ENCODE measurements around the gene SKAP2. TPM values are rescaled to one million over a fixed set of nuclear protein-coding genes. Genes with fewer than 3 reads are reported as not detected.

Gene SKAP2
- total RNA-seq, 1 experiment from 2014 or later, result 30.7 TPM

DNA sequence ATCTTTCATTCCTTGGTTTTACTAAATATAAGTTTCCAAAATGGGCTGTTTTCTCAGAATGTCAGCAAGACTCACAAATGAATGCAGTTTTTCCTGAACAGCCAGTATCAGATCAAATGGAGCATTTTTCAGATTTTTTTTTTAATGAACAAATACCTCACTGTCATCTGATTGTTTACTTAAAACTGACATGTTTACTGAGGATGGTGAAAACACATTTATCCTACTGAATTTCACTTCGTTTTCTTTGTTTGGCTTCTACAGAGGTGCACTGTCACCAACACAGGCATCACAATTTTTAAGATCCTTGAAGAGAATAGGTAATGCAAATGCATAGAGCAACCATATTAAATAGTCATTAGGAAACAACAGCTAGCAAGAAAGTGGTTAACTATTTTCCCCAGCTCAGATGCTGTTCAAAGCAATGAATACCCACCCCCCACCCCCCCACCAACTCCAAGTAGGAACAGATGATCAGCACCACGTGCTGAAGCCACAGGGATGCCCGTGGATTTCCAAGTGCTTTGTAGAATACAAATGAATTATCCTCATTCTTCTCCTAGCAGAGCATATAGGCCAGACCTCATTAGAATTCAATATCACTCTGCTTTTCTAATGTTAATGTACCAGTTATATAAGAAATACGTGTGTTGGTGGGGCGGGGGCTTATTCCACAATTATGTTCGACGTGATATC is 205.9 kb downstream of the SKAP2 start:
- H3K9me3 ChIP-seq (ENCODE audit: control insufficient read depth in 1 of 2, insufficient read depth in 1 of 2, low read depth in 1 of 2, low read length in 2 of 2), result no peaks in the 10 kb centered on the region
- H4K20me1 ChIP-seq (ENCODE audit: insufficient read depth), result no peaks in the 10 kb centered on the region
- no peak overlapping the region for H3K27ac ChIP-seq (ENCODE audit: low read depth, low read length)
- CTCF ChIA-PET, result interaction anchor here (2.7 to 4.2 kb wide), 2 partner anchors 289 kb away, joined by 12 to 26 read pairs; no protein-coding TSS in a partner anchor
- peaks cover 0 to 5% of the 10 kb centered on the region in 2 experiments; a peak in 1 of 4 replicates for H3K4me1 ChIP-seq (ENCODE audit: control insufficient read depth in 1 of 2, insufficient read depth in 2 of 2, low read length in 2 of 2)
- H3K79me2 ChIP-seq (ENCODE audit: insufficient read depth, low read length), result no peaks in the 10 kb centered on the region
- H3K27me3 ChIP-seq (ENCODE audit: insufficient read depth, low read length), result 0 out of 2 replicates have a peak, but pooled peaks cover 4% of the 10 kb centered on the region
- no TSS peak for BruUV-seq (replicated peaks)
- no peaks in the 10 kb centered on the region for H3K36me3 ChIP-seq (ENCODE audit: control insufficient read depth in 1 of 2, insufficient read depth in 2 of 2, low read length in 2 of 2)
- H3K4me2 ChIP-seq (ENCODE audit: low read length), result no peak overlapping the region
- no peak overlapping the region for H3K9ac ChIP-seq (ENCODE audit: low read length)
- intact Hi-C loops (cut with micrococcal nuclease), result no loop called here
- RAD21 ChIA-PET (ENCODE audit: low non-redundant PET in 1 of 2, low total read pairs in 2 of 2, uncharacterized antibody in 2 of 2, unreplicated experiment in 2 of 2), result no interaction called here
- no peak overlapping the region for H3K4me3 ChIP-seq (replicated peaks in 1 of 2; ENCODE audit: low read depth in 1 of 2, low read length in 2 of 2)
- no peaks in the 10 kb centered on the region for H3K9me2 ChIP-seq (ENCODE audit: insufficient read depth)
- no peak overlapping the region for H2AFZ ChIP-seq (ENCODE audit: low read depth, low read length, poor library complexity, severe bottlenecking)
- TF ChIP-seq, protein P1, sequence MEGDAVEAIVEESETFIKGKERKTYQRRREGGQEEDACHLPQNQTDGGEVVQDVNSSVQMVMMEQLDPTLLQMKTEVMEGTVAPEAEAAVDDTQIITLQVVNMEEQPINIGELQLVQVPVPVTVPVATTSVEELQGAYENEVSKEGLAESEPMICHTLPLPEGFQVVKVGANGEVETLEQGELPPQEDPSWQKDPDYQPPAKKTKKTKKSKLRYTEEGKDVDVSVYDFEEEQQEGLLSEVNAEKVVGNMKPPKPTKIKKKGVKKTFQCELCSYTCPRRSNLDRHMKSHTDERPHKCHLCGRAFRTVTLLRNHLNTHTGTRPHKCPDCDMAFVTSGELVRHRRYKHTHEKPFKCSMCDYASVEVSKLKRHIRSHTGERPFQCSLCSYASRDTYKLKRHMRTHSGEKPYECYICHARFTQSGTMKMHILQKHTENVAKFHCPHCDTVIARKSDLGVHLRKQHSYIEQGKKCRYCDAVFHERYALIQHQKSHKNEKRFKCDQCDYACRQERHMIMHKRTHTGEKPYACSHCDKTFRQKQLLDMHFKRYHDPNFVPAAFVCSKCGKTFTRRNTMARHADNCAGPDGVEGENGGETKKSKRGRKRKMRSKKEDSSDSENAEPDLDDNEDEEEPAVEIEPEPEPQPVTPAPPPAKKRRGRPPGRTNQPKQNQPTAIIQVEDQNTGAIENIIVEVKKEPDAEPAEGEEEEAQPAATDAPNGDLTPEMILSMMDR (IDR thresholded peaks at IDR 0.05 in 2 of 3, conservative IDR thresholded peaks at IDR 0.05 in 1 of 3; ENCODE audit: borderline replicate concordance in 1 of 3, insufficient read depth in 1 of 3, low read depth in 2 of 3, low read length in 2 of 3), result no peak
- TF ChIP-seq, protein P2, sequence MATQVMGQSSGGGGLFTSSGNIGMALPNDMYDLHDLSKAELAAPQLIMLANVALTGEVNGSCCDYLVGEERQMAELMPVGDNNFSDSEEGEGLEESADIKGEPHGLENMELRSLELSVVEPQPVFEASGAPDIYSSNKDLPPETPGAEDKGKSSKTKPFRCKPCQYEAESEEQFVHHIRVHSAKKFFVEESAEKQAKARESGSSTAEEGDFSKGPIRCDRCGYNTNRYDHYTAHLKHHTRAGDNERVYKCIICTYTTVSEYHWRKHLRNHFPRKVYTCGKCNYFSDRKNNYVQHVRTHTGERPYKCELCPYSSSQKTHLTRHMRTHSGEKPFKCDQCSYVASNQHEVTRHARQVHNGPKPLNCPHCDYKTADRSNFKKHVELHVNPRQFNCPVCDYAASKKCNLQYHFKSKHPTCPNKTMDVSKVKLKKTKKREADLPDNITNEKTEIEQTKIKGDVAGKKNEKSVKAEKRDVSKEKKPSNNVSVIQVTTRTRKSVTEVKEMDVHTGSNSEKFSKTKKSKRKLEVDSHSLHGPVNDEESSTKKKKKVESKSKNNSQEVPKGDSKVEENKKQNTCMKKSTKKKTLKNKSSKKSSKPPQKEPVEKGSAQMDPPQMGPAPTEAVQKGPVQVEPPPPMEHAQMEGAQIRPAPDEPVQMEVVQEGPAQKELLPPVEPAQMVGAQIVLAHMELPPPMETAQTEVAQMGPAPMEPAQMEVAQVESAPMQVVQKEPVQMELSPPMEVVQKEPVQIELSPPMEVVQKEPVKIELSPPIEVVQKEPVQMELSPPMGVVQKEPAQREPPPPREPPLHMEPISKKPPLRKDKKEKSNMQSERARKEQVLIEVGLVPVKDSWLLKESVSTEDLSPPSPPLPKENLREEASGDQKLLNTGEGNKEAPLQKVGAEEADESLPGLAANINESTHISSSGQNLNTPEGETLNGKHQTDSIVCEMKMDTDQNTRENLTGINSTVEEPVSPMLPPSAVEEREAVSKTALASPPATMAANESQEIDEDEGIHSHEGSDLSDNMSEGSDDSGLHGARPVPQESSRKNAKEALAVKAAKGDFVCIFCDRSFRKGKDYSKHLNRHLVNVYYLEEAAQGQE (IDR thresholded peaks at IDR 0.05; ENCODE audit: low read depth), result no peak
- TF ChIP-seq ZNF274 (IDR thresholded peaks at IDR 0.05; ENCODE audit: low read depth, low read length) (no peak), JUND (IDR thresholded peaks at IDR 0.05) (no peak), EZH2phosphoT487 (IDR thresholded peaks at IDR 0.05; ENCODE audit: borderline replicate concordance) (no peak), POLR2A (IDR thresholded peaks at IDR 0.05; ENCODE audit: borderline replicate concordance, extremely low read depth, insufficient read depth, insufficient read length) (no peak), SIN3A (IDR thresholded peaks at IDR 0.05; ENCODE audit: low read depth) (no peak), TCF7L2 (IDR thresholded peaks at IDR 0.05; ENCODE audit: borderline replicate concordance, extremely low read depth, insufficient read depth, insufficient read length) (no peak), SP1 (IDR thresholded peaks at IDR 0.05; ENCODE audit: low read depth) (no peak), CBX3 (IDR thresholded peaks at IDR 0.05; ENCODE audit: low read depth) (no peak), CEBPB (IDR thresholded peaks at IDR 0.05; ENCODE audit: low read depth) (no peak), RAD21 (IDR thresholded peaks at IDR 0.05; ENCODE audit: low read depth) (no peak), EZH2 (IDR thresholded peaks at IDR 0.05) (no peak), FOSL1 (IDR thresholded peaks at IDR 0.05; ENCODE audit: low read depth) (no peak), ZFX (IDR thresholded peaks at IDR 0.05) (no peak), ELF1 (IDR thresholded peaks at IDR 0.05; ENCODE audit: borderline replicate concordance, low read depth) (no peak)
- TF ChIP-seq, protein P3, sequence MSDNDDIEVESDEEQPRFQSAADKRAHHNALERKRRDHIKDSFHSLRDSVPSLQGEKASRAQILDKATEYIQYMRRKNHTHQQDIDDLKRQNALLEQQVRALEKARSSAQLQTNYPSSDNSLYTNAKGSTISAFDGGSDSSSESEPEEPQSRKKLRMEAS (IDR thresholded peaks at IDR 0.05), result no peak
- TF ChIP-seq, protein P4, sequence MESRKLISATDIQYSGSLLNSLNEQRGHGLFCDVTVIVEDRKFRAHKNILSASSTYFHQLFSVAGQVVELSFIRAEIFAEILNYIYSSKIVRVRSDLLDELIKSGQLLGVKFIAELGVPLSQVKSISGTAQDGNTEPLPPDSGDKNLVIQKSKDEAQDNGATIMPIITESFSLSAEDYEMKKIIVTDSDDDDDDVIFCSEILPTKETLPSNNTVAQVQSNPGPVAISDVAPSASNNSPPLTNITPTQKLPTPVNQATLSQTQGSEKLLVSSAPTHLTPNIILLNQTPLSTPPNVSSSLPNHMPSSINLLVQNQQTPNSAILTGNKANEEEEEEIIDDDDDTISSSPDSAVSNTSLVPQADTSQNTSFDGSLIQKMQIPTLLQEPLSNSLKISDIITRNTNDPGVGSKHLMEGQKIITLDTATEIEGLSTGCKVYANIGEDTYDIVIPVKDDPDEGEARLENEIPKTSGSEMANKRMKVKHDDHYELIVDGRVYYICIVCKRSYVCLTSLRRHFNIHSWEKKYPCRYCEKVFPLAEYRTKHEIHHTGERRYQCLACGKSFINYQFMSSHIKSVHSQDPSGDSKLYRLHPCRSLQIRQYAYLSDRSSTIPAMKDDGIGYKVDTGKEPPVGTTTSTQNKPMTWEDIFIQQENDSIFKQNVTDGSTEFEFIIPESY (IDR thresholded peaks at IDR 0.05; ENCODE audit: extremely low read depth, insufficient replicate concordance, low read length), result no peak
- TF ChIP-seq, protein P5, sequence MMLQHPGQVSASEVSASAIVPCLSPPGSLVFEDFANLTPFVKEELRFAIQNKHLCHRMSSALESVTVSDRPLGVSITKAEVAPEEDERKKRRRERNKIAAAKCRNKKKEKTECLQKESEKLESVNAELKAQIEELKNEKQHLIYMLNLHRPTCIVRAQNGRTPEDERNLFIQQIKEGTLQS (IDR thresholded peaks at IDR 0.05), result no peak
- DNase-seq (ENCODE audit: low read depth, low spot score) (no peak), ATAC-seq (no peak)
- POLR2A ChIA-PET, result no interaction called here
